Caco-2 (cell line): ENCODE results near the gene KAT8. TPM values are rescaled to one million over a fixed set of nuclear protein-coding genes. Genes with fewer than 3 reads are reported as not detected.
A peak's percentile ranks its signal among the peaks of the same experiment; 100 is the strongest.

ENCODE experiments used
- BruUV-seq: library from RNA; stranded (reverse); fragments of 400-500 nt; replicated peaks from 2 replicates; lab custom pipeline; 2021; lab: Mats Ljungman, UMichigan
- CTCF ChIA-PET: fragments of 300-600 bp; sonication (Branson Sonifier 250); formaldehyde crosslinking; loops from one replicate; lab custom pipeline; 2022; ENCODE audit warnings: antibody characterized with exemption; lab: Charles Lee
- POLR2A ChIA-PET: fragments of 300-600 bp; sonication (Branson Sonifier 250); formaldehyde crosslinking; loops from one replicate; lab custom pipeline; 2022; ENCODE audit warnings: antibody characterized with exemption; lab: Charles Lee
- DNase-seq, 2 experiments: peaks; one replicate each; pipeline versions ENCODE4 v3.0.0 to v3.0.0-alpha.2; 2020 to 2022
- H3K27me3 ChIP-seq: replicated peaks from 2 replicates; pipeline ENCODE4 v1.6.0; 2011; ENCODE audit warnings: low read length; ENCODE audit not compliant: control insufficient read depth, insufficient read depth
- H3K36me3 ChIP-seq: 2 replicates; pipeline ENCODE4 v1.5.1; 2011; ENCODE audit warnings: low read length; ENCODE audit not compliant: control insufficient read depth, insufficient read depth
- H3K4me1 ChIP-seq: fragments of 250-450 bp; sonication (Bioruptor Pico); 2 replicates; pipeline ENCODE4 v1.5.1; 2020; ENCODE audit warnings: mild to moderate bottlenecking
- H3K4me3 ChIP-seq: 2 replicates; pipeline ENCODE4 v1.5.1; 2011; ENCODE audit warnings: low read depth, mild to moderate bottlenecking, control low read depth, low read length
- H3K9me3 ChIP-seq: fragments of 250-450 bp; sonication (Bioruptor Pico); 2 replicates; pipeline ENCODE4 v1.5.1; 2020; ENCODE audit warnings: mild to moderate bottlenecking, moderate library complexity
- H3K27ac Mint-ChIP-seq: one replicate; pipeline ENCODE4 v1.8.0; 2022; ENCODE audit warnings: mixed read lengths; ENCODE audit not compliant: unreplicated experiment
- H3K27me3 Mint-ChIP-seq: one replicate; pipeline ENCODE4 v1.8.0; 2022; ENCODE audit warnings: mixed read lengths; ENCODE audit not compliant: insufficient read depth, unreplicated experiment
- H3K36me3 Mint-ChIP-seq: one replicate; pipeline ENCODE4 v1.8.0; 2022; ENCODE audit warnings: mild to moderate bottlenecking, mixed read lengths; ENCODE audit not compliant: insufficient read depth, unreplicated experiment
- H3K4me1 Mint-ChIP-seq: one replicate; pipeline ENCODE4 v1.8.0; 2022; ENCODE audit warnings: low read depth, mixed read lengths; ENCODE audit not compliant: unreplicated experiment
- H3K4me3 Mint-ChIP-seq: one replicate; pipeline ENCODE4 v1.8.0; 2022; ENCODE audit warnings: mild to moderate bottlenecking, moderate library complexity, mixed read lengths; ENCODE audit not compliant: unreplicated experiment
- H3K9me3 Mint-ChIP-seq: one replicate; pipeline ENCODE4 v1.8.0; 2022; ENCODE audit warnings: mixed read lengths; ENCODE audit not compliant: unreplicated experiment
- CTCF ChIP-seq, 2 experiments: fragments of 200-600 bp in 1 of 2; IDR thresholded peaks; 1 replicate in 1 of 2; 2 replicates in 1 of 2; pipeline versions ENCODE4 v1.5.1 to v1.8.0; 2011 to 2022; ENCODE audit warnings: antibody characterized with exemption in 1 of 2, control low read depth in 1 of 2, inconsistent platforms in 1 of 2, low read depth in 1 of 2, low read length in 1 of 2, mild to moderate bottlenecking in 1 of 2, moderate library complexity in 1 of 2; ENCODE audit not compliant: insufficient read depth in 1 of 2, severe bottlenecking in 1 of 2, unreplicated experiment in 1 of 2
- intact Hi-C: fragments of 100-400 bp; cut with micrococcal nuclease; formaldehyde crosslinking; loops from one replicate; pipeline ENCODE4 v1.10.0; 2022; ENCODE audit not compliant: unreplicated experiment
- total RNA-seq: library from RNA; stranded (reverse); gene quantifications from 2 replicates; pipeline ENCODE4 v1.2.3, GENCODE V29; 2022

KAT8 gene
- total RNA-seq, 1 experiment from 2014 or later: 46.2 TPM

- DNase-seq: no peak
- BruUV-seq: TSS peak; percentile 58
- Mint-ChIP-seq H3K27ac (peak overlapping the region; percentile 58), H3K4me3 (peak overlapping the region; percentile 84), H3K36me3 (no peaks in the 10 kb centered on the region), H3K27me3 (no peaks in the 10 kb centered on the region), H3K9me3 (no peaks in the 10 kb centered on the region), H3K4me1 (peaks cover 7% of the 10 kb centered on the region)
- intact Hi-C loops: no loop called here
- Histone ChIP-seq H3K27me3 (no peaks in the 10 kb centered on the region), H3K4me1 (peaks cover 9% of the 10 kb centered on the region; the same call in 1 of the 2 replicates), H3K36me3 (no peaks in the 10 kb centered on the region; the same call in 1 of the 2 replicates), H3K9me3 (no peaks in the 10 kb centered on the region), H3K4me3 (peak overlapping the region; percentile 79)
- ChIA-PET POLR2A (interaction anchor here (1.2 to 2.2 kb wide), 2 partner anchors 45 to 69 kb away, joined by 5 to 22 read pairs; partner anchors contain the start of gene KAT8), CTCF (interaction anchor here (0.6 kb wide), 1 partner anchor 69 kb away, joined by 3 read pairs; no protein-coding TSS in a partner anchor)
- TF ChIP-seq CTCF (IDR thresholded peaks at IDR 0.05; ENCODE audit: insufficient read depth in 1 of 2, low read depth in 1 of 2, low read length in 1 of 2, severe bottlenecking in 1 of 2, unreplicated experiment in 1 of 2): no peak
Observed at GRCh38 chr16:31072540-31073141, 44.8 kb upstream of the KAT8 start.

- peaks cover 2% of the 10 kb centered on the region for H3K36me3 ChIP-seq
- Mint-ChIP-seq H3K27me3 (no peaks in the 10 kb centered on the region), H3K4me3 (peak overlapping the region; percentile 84), H3K36me3 (no peaks in the 10 kb centered on the region), H3K27ac (peak overlapping the region; percentile 58), H3K4me1 (peaks cover 7% of the 10 kb centered on the region), H3K9me3 (no peaks in the 10 kb centered on the region)
- POLR2A ChIA-PET: interaction anchor here (0.6 to 2.2 kb wide), 10 partner anchors 40 to 800 kb away, joined by 3 to 34 read pairs (median 5); partner anchors contain the start of genes FUS, KAT8, PRSS8 and STX4
- TF ChIP-seq CTCF (IDR thresholded peaks at IDR 0.05; ENCODE audit: insufficient read depth in 1 of 2, low read depth in 1 of 2, low read length in 1 of 2, severe bottlenecking in 1 of 2, unreplicated experiment in 1 of 2): no peak
- H3K4me3 ChIP-seq: peak overlapping the region; percentile 79
- CTCF ChIA-PET: interaction anchor here (0.6 to 2.0 kb wide), 7 partner anchors 20 to 385 kb away, joined by 3 to 14 read pairs (median 4); no protein-coding TSS in a partner anchor
- DNase-seq: peak; percentile 91
- no peaks in the 10 kb centered on the region for H3K9me3 ChIP-seq
- BruUV-seq: no TSS peak
- H3K27me3 ChIP-seq: no peaks in the 10 kb centered on the region
- peaks cover 9% of the 10 kb centered on the region; the same call in 1 of the 2 replicates for H3K4me1 ChIP-seq
- intact Hi-C loops: no loop called here
Observed at GRCh38 chr16:31073142-31073969, 44.1 kb upstream of the KAT8 start.
